EL (cell line): ENCODE measurements around the gene MAJIN.

Experiments
- DNase-seq: peaks from one replicate; pipeline ENCODE4 v3.0.0-alpha.2; 2016

Gene MAJIN

GRCh38 chr11:64891215-64891848 lies 80.6 kb downstream of the MAJIN start:
- DNase-seq, result no peak

GRCh38 chr11:64890522-64890939 lies 81.4 kb downstream of the MAJIN start:
- DNase-seq, result no peak

GRCh38 chr11:64888729-64889511 lies 83.0 kb downstream of the MAJIN start:
- DNase-seq, result no peak

GRCh38 chr11:64888406-64888728 lies 83.5 kb downstream of the MAJIN start:
- no peak for DNase-seq
